ENCODE data around the gene ZSWIM6. TPM values are rescaled to one million over a fixed set of nuclear protein-coding genes. Genes with fewer than 3 reads are reported as not detected.

The ZSWIM6 gene
- total and polyA plus RNA-seq, 2 of the 4 experiments (the other 2 are of a cell fraction): 10.8 to 14.1 TPM

- H4K91ac ChIP-seq (ENCODE audit: insufficient read depth, low read depth, low read length): no peak overlapping the region
- intact Hi-C loops (cut with micrococcal nuclease) (no loop called here), in situ Hi-C loops (cut with MboI; ENCODE audit: low sequenced_read_pairs) (no loop called here), dilution Hi-C loops (cut with HindIII; ENCODE audit: low sequenced_read_pairs, unreplicated experiment) (no loop called here)
- peaks cover 77% of the 10 kb centered on the region for H4K20me1 ChIP-seq (ENCODE audit: insufficient read depth, low read length)
- H2BK20ac ChIP-seq (ENCODE audit: low read depth, low read length): no peak overlapping the region
- no peak overlapping the region for H3K4me3 ChIP-seq (ENCODE audit: insufficient read depth, low read depth, low read length)
- no peak overlapping the region for H3K9ac ChIP-seq (ENCODE audit: low read depth, low read length)
- no peak overlapping the region for H3K56ac ChIP-seq (ENCODE audit: extremely low read depth, insufficient read depth, low read length)
- no peak overlapping the region for H2AK5ac ChIP-seq (ENCODE audit: low read depth, low read length)
- no CpG with 5 or more reads among the region's 2 CpGs for WGBS, 2 experiments (ENCODE audit: extremely low coverage in 2 of 2, insufficient read length in 1 of 2)
- no peak for TF ChIP-seq MAZ (IDR thresholded peaks at IDR 0.05; ENCODE audit: borderline replicate concordance, low read depth, low read length)
- TF ChIP-seq MAFK (IDR thresholded peaks at IDR 0.05; ENCODE audit: low read depth, low read length): no peak
- no peak for TF ChIP-seq POLR2A (IDR thresholded peaks at IDR 0.05; ENCODE audit: low read depth, low read length)
- TF ChIP-seq FOS (IDR thresholded peaks at IDR 0.05; ENCODE audit: low read depth, low read length): no peak
- no peak for TF ChIP-seq RCOR1 (IDR thresholded peaks at IDR 0.05; ENCODE audit: insufficient replicate concordance, low read length)
- no peak for TF ChIP-seq ELK1 (IDR thresholded peaks at IDR 0.05; ENCODE audit: borderline replicate concordance, low read depth, low read length)
- TF ChIP-seq BHLHE40 (IDR thresholded peaks at IDR 0.05; ENCODE audit: low read depth, low read length): no peak
- H3K14ac ChIP-seq (replicated peaks; ENCODE audit: low read depth, low read length): no peak overlapping the region
- H3K9me3 ChIP-seq (ENCODE audit: control insufficient read depth, insufficient read depth, low read length): no peaks in the 10 kb centered on the region
- no peak overlapping the region for H3K18ac ChIP-seq (ENCODE audit: low read depth, low read length)
- no peak overlapping the region for H4K8ac ChIP-seq (ENCODE audit: low read depth in 2 of 2, low read length in 2 of 2)
- no peak overlapping the region for H3K27ac ChIP-seq (ENCODE audit: insufficient read depth, low read length)
- H2BK5ac ChIP-seq (ENCODE audit: low read depth, low read length, poor library complexity, severe bottlenecking): no peak overlapping the region
- no TSS peak for BruUV-seq (replicated peaks)
- H3K9me1 ChIP-seq (ENCODE audit: insufficient read depth, low read length): peaks cover 15% of the 10 kb centered on the region
- POLR2A ChIA-PET (ENCODE audit: unreplicated experiment): no interaction called here
- no peak for ATAC-seq (ENCODE audit: low read depth)
- CTCF ChIA-PET: no interaction called here
- H2AK9ac ChIP-seq (replicated peaks; ENCODE audit: low read depth, low read length, poor library complexity): no peak overlapping the region
- H3K4ac ChIP-seq (ENCODE audit: low read depth, low read length): no peak overlapping the region
- no peak overlapping the region for H3K23ac ChIP-seq (ENCODE audit: low read depth, low read length)
- H3K27me3 ChIP-seq (ENCODE audit: control insufficient read depth, insufficient read depth, low read length): no peaks in the 10 kb centered on the region
- H2BK120ac ChIP-seq (ENCODE audit: low read depth, low read length): no peak overlapping the region
- H4K5ac ChIP-seq (ENCODE audit: low read depth, low read length): no peak overlapping the region
- no peaks in the 10 kb centered on the region for H3K36me3 ChIP-seq (ENCODE audit: control insufficient read depth, insufficient read depth, low read length)
- no peak overlapping the region for H2BK15ac ChIP-seq (ENCODE audit: low read depth, low read length)
- no peak overlapping the region for H2AFZ ChIP-seq (replicated peaks; ENCODE audit: low read length, poor library complexity)
- no peak for DNase-seq
- H3K4me1 ChIP-seq (ENCODE audit: control insufficient read depth, insufficient read depth, low read length): peaks cover 12% of the 10 kb centered on the region
- H3K4me2 ChIP-seq (ENCODE audit: low read depth, low read length): no peak overlapping the region
- peaks cover 23 to 67% of the 10 kb centered on the region in 2 experiments for H3K79me1 ChIP-seq (ENCODE audit: low read depth in 1 of 2, low read length in 2 of 2)
These were observed 65.9 kb downstream of the ZSWIM6 start for GRCh38 chr5:61397937-61398336.
